Activated CD4-positive, alpha-beta T cell treated with anti-CD3 and anti-CD28 coated beads, Interleukin-10, Interleukin-2, amounts not matched to agents 100 ng/mL and 50 ng/mL, durations not matched to agents 16 hours and 8 hours (primary cell): Measurements from ENCODE around the gene NCR3LG1.

Source experiments
- DNase-seq: peaks from one replicate; pipeline ENCODE4 v3.0.0-alpha.2; 2020

NCR3LG1 gene

DNA sequence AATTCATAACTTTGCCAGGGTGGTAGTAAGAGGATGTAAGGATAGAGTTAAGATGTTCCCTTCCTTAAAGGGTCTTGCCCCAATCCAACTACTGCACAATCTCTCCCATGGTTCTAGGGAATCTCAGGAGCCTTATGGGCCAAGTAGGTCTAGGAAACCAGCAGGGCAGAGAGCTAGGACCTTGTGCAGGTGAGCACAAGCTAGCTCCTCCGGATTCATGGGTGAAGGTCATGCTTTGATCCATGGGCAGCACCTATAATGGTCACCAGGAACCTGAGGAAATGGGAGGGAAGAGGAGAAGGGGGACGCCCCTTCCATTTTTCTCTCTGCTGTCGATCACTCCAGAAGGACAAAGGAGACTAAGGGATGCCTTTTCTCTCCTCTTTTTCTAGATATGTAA is 20.0 kb downstream of the NCR3LG1 start:
- no peak for DNase-seq

DNA sequence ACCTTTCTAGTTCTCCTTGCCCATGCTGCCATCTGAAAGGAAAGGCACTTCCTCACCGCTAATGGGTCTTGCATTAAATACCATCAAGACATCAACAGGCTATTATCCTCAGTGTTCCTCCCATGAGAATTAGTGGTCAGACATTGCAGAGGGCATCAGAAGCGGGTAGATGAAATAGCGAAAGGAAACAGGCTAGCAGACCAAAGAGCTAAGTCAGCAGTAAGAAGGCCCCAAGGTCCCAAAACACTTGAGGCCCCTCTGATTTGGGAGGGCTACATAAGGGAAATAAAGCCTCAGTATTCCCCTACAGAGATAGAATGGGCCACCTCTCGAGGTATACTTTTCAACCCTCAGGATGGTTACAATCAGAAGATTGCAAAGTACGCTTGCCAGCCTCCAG is 23.9 kb downstream of the NCR3LG1 start:
- no peak for DNase-seq

DNA sequence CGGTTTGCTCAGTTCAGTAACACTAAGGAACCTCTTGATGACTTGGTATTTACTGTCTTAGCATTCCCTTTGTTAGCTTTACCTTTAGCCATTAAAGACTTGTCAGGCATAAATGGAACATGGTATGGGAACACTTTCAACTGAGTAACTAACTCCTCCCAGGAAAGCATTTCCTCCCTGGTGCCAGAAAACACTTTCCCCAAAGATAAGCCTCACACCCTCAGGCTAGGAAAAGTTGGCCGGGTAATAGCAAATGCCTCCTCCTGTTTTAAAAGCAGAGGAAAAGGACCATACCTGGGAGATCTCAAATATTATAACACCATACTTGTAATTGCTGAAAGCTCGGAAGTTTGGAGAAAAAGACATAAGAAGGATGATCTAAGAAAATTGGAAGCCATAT is 24.9 kb downstream of the NCR3LG1 start:
- DNase-seq, result no peak

DNA sequence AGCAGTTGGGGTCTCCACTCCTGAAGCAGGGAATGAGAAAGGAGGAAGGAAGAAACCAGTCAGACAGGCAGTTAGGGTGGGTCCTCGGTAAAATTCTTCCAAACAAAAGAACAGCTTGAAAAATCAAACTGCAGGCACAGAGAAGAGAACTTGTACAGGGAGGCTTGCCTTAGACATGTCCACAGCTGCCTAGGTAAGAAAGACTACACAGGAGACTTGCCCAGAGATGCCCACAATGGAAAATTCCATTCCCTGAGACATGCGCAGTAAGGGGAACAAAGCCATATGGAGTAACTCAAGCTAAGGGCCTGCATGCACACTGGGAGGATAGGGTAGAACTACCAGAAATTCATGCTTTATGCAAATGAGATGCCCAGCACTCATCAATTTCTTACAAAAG is 27.1 kb downstream of the NCR3LG1 start:
- no peak for DNase-seq

DNA sequence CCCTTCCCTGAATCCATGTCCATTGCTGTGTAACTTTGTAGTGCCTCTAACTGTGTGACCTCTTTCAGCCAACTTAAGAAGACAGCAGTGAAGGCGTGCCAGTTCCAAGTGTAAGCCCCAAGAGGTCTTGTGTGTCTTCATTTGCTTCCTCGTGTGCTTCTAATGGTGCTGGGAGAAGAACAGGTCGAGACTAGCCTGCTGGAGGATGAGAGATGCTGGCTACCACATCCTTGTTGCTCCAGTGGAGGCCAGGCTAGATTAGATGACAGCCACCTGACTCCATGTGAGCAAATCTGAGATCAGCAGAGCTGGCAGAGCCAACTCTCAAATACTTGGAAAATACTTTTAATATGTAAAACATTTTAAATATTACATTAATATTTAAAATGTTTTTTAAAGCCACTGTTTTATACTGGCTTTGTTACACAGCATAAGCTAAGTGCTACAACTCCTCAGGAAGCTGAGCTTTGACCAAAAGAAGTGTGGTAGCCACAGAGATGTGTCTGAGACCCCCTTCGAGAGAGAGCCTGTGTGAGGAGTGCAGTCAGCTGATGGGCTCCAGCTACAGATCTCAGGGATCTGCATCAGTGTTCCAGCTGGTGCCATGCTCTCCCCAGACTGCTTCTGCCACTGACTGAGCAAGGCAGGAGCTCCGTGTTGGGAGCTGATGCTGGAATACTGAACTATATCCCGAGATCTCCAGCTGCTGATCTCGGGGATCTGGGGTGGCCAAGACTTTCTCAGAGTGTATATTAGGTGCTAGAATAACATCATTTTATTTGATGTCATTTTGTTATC is 28.0 kb downstream of the NCR3LG1 start:
- no peak for DNase-seq

DNA sequence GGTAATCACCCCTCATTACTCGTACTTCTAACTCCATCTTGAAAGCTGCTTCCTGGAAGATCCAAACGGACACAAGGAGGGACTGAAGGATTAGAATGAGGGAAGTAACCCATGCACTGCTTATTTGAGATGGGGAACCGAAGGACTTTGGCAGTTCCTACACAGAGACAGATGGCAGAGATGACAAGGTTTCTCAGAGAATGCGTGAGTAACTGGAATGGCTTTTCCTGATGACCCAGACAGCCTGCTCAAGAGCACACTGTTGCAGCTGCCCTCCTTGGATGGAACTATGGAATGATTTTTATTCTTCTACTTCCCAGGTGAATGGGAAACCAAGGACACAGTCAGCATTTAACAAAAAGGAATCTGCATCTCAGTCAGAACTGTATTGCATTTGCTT is 29.6 kb downstream of the NCR3LG1 start:
- DNase-seq, result no peak

DNA sequence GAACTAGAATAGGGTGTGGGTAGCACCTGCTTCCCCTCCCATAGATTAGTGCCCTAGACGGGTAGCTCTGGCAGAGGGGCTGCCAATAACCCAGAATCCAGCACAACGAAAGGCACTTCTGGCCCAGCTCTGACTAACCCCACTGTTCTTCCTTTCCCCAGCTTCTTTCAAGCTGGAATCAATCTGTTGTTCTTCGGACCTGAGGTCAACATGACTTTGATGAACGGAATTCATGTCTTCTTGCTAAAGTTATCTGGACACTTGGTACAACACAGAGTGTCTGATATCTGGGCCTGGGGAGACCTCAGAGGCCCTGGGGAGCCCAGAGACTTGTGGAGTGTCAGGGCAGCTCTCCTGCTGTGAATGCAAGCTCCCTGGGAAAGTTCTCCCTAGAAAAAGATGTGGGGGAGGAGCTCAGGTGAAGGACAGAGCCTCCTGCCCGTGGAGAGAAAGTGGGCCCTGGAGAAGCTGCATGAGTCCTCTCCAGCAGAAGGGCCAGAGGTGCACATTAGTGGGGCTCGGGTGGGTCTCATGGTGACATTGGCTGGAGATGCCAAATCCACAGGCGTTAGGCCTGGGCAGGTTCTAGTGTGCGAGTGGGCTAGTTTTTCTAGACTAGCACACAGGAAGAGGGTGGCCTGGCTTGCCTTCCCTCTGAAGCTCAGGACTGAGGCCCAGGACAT is 30.6 kb downstream of the NCR3LG1 start:
- no peak for DNase-seq

DNA sequence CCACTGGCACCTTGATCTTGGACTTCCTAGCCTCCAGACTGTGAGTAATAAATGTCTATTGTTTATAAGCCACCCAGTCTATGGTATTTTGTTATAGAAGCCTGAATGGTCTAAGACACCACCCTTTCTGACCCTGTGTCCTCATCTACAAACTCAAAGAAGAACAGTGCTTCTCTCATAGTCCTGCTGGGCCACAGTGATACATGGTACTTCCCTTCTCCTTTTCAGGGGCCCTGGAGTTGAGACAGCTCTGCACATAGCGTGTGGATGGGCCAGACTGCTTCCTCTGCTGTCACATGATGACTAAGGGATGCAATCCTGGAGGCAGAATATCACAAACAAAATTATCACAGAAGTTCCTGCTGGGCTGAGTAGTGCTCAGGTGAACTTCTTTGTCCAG is 31.9 kb downstream of the NCR3LG1 start:
- DNase-seq, result no peak

DNA sequence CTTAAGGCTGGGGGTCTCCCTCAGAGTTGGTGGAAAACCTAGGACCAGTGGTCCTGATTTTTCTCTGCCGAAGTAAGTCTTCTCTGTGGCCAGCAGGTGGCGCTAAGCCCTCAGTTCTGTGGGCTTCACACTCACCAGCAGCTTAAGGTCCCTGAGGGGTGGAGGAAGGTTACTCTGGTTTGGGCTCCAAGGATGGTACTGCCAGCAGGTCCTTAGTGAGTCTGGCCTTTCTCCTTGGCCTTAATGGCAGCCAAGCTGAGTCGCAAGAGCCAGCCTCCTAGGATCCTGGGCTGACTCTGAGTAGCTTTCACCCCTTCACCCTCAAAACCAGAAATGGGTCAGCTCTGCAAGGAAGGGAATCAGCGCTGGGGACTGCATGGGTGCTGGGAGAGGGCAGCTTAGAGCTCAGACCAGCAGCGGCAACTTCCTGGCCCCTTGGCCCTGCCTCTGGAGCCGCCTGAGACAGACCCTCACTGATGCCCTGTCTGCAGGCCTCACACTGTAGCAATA is 32.5 kb downstream of the NCR3LG1 start:
- DNase-seq, result peak; percentile 79

DNA sequence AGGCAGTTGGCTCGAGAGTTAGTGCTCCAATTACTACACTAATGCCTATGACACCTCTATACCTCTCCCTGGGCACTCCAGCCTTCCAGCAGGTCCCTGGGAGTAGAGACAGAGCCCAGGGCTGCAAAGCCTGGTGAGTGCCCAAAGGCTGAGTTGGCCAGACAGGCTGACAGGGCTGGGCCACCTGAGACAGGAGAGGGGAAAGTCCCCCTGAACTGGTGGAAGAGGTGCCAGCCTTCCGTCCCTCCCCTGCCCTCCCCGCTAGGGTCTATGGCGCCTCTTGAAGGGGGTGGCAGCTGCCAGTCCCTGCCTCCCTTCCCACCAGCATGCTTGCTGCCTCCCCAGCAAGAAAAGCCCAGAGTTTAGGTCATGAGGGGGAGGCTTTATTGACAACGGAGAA is 33.9 kb downstream of the NCR3LG1 start:
- no peak for DNase-seq

DNA sequence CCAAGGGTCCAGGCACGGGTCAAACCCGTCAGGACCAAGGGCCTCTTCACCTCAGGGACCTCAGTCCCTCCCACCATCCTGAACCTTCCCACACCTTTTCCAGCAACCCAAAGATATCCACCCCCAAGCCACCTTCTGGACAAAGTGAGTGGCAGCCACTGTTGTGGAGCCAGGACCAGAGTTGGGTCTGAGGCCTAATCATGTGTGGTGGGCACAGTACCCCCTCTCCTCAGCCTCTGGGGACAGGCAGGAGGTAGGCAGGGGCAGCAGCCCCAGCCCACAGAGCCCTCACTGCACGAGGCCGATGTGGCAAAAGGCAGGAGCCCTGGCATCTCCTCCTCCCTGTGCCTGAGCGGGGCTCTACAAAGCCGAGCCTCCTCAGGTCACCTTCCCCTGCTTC is 34.3 kb downstream of the NCR3LG1 start:
- DNase-seq, result no peak

DNA sequence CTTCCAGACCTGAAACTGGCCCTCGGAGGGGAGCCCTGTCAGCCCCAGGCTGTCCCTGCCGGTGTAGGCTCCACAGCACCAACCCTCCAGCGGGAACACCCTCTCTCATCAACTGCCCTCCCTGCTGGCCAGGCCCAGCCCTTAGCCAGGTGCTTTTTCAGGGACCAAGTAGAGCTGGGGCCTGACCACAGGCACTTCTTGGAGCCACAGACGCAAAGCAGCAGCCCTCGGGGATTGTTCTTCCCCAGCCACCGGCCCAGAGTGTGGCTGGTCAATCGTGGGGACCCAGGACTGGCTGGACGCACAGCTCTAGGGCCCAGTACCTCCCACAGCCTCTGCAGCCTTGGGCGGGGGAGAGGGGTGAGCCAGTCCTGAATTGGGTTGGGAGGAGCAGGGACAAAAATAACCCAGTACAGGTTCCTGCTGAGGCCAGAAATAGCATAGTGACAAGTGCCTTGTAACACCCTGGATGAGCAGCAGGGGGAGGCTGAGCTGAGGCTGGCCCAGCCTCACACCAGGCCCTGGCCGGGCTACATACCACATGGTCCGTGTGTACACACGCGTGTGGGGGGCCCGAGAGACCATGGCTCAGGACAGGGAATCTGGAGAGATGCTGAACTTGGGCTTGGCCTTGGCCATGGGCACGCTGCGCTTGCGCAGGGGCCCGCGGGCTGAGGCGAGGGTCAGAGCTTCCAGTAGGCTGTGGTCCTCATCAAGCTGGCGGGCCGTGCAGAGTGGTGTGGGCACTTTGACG is 34.9 kb downstream of the NCR3LG1 start:
- DNase-seq, result peak; percentile 52

DNA sequence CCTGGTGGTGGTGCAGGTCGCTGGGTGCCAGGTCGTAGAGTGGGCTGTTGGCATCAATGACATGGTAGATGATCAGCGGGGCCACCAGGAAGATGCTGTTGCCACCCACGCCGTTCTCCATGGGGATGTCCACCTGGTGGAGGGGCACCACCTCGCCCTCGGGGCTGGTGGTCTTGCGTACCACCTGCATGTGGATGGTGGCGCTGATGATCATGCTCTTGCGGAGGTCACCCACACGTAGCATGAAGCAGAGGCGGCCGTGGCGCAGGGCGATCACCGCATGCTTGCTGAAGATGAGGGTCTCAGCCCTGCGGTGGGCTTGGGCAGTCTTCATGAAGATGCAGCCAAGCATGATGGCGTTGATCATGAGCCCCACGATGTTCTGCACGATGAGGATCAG is 35.7 kb downstream of the NCR3LG1 start:
- DNase-seq, result no peak

DNA sequence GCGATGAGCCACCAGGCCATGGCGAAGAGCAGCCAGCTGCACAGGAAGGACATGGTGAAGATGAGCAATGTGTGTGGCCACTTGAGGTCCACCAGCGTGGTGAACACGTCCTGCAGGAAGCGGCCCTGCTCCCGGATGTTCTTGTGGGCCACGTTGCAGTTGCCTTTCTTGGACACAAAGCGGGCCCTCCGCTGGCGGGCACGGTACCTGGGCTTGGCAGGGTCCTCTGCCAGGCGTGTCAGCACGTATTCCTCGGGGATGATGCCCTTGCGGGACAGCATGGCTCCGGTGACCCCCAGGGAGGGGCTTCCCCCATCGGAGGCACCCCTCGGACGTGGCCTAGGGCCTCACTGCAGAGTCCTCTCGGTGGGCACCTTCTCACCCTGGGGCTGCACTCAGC is 36.2 kb downstream of the NCR3LG1 start:
- no peak for DNase-seq

DNA sequence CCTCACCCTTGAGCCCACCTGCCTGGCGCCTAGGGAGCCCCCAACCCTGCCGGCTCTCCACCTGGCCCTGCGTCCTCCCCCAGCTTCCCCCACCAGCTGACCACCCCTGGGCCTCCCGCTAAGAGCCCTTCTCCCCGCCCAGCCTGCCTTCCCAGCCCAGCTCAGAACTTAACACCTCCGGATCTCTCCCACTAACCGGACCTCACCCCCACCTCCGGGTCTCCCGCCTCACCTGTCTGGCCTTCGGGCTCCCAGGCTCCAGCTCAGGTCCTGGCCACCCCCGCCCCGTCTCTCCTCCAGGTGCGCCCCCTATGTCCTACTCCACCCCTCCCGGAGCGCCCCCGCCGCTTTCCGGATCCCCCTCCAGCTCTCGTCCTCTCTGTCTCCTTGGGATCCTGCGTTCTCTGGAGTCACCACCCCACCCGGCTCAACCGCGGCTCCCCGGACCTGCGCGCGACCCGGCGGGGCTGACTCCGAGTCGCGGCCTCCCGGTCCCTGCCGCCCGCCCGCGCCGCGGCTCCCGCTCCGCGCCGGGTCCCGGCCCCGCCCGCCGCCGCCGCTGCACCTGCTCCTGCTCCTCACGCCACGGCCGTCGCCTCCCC is 37.1 kb downstream of the NCR3LG1 start, which contains the start of gene KCNJ11:
KCNJ11 (minus strand) TSS at position 51 of the 602 bp plus-strand sequence. CDS start 568 bp downstream, outside the sequence.
- DNase-seq, result no peak

DNA sequence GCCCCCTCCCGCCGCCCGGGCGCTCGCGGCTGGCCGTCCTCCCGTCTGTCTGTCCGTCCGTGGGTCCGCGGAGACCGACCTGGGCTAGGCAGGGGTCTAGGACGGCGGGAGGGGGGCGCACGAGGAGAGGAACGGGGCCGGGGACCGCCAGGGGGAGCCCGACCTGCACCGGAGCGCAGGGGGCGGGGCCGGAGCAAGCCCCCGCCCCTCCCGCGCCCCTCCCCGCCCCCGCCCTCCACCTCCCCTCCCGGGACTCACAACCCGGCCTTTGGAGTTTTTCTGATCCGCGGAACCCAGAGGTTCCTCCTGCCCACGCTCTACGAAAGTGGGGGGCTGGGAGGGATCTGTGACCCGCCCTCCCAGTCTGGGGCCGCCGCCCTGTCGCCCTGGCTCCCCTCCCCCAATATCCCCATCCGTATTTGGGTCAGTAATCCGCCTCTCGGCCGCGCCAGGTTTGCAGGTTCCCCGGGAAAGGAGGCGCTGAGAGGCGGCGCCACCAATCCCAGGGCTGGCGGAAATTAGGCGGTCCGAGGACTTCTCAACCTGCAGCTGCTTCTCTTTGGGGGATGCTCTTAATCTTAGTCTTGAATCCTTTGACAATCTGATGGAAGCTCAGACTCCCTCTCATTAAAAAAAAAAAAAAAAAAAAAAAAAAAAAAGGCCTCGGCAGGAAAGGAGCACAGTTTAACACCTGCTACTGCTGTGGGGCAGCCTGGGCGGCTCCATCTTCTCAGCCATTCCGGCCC is 37.8 kb downstream of the NCR3LG1 start:
- DNase-seq, result peak; percentile 68

DNA sequence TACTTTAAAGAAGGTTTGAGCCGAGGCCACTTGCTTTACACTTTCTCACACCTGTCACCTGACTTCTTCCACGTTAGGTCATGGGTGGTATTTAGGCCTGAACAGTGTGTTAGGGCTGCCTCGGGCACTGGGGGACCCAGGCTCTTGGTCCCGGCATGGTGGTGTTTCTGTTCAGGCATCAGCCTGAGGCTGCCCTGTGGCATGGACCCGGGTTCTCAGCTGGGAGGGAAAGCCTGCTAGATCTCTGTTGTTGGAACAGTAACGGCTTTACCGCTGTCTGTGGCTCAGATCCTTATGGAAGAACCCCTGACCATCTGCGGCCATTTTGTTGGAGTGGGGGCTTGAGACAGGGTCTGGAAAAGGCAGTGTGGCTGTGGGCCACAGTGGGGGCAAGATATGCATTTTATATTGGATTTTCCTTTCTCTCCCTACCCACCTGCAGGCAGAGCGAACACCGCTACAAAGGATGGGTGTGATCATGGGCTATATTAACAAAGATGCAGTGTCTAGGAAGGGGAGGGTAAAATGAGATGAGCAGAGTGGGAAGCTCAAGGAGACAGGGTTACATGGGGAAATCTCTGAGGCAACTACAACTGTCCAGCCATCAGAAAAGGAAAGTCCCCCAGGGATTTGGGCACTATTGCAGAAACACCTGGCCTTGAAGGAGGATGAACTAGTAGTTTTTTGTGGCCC is 38.5 kb downstream of the NCR3LG1 start:
- no peak for DNase-seq

DNA sequence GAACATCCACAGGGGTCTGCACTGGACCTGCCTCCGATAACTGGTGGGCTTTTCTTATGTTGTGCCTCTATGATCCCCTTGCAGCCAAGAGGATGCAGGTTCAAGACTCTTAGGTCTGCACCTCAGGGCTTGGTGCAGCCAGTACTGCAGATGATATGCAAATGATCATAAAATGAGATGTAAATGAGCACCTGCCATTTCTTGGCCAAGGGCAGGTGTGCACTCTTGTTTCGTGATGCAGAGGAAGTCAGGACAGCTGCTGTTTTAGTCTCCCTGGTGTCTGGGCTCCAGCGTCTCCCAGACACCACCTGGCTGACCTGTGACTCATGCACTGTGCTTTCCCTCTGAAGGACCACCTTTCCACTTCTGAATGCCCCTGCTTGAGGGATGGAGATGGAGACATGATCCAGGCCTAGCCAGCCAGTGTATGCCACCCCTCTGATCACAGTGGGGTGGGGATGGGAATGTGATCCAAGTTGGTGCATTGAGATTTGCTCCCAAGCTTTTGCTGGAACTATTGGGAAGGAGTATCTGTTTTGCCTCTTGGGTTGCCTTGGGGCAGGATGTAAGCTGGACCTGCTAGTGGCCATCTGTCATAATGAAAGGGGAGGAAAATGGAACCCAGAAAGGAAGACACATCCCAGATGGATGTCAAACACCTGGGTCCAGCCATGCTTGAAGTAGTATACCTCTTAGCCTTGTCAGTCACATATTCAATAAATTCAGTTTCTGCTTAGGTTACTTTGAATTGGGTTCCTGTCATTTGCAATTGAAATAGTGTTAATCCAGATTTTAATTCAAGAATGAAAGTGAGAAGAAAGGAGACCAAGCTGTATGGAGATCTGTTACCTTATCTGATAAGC is 40.1 kb downstream of the NCR3LG1 start:
- no peak for DNase-seq

DNA sequence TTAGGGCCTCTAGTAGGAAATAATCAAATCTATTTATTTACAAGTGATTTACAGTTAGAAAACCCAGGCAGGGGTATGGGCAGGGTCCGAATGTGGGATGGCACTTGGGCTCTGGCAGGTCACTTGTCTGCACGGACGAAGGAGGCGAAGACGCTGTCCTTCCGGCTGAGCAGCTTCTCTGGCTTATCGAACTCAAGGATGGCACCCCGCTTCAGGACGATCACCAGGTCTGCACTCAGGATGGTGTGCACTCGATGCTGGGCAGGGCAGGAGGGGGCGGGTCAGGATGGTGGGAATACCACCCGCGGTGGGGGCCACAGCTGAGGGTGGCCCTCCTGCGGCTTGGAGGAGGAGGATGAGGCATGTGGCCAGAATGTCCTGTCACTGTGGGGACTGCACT is 41.3 kb downstream of the NCR3LG1 start:
- DNase-seq, result no peak

DNA sequence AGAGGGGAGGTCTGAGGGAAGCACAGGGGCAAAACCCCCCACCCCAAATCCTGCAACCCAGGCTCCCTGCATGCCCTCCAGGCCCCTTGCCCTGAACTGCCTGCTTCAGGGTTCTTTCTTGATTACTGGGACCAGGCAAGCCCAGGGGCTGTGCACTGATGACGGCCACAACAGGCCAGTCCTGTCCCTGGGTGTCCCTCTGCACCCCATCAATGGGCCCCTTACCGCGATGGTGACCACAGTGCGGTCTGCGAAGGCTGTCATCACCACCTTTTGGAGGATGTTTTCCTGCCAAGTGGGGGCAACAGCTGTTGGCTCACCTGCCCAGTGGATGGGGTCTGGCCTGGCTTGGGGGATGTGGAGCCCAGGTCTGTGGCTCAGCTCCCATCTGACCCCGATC is 41.9 kb downstream of the NCR3LG1 start:
- no peak for DNase-seq
